BJ (cell line): Measurements from ENCODE around the gene RPS5. TPM values are rescaled to one million over a fixed set of nuclear protein-coding genes. Genes with fewer than 3 reads are reported as not detected.

ENCODE experiments used
- CTCF ChIA-PET: fragments of 350-600 bp; formaldehyde crosslinking; extraction: SDS; loops from one replicate; lab custom pipeline; 2021; ENCODE audit warnings: antibody characterized with exemption, inconsistent platforms; lab: Yijun Ruan, JAX
- POLR2A ChIA-PET: fragments of 300-600 bp; sonication (Branson Sonifier 250); formaldehyde crosslinking; extraction: SDS; loops from one replicate; lab custom pipeline; 2021; ENCODE audit warnings: antibody characterized with exemption; lab: Charles Lee
- DNase-seq: peaks from one replicate; pipeline ENCODE4 v3.0.0-alpha.2; 2011; ENCODE audit warnings: low read depth
- H3K27me3 ChIP-seq: 2 replicates; pipeline ENCODE4 v1.6.0; 2011; ENCODE audit warnings: low read length; ENCODE audit not compliant: control insufficient read depth, insufficient read depth
- H3K36me3 ChIP-seq: 2 replicates; pipeline ENCODE4 v1.5.1; 2011; ENCODE audit warnings: low read length; ENCODE audit not compliant: control insufficient read depth, insufficient read depth
- H3K4me3 ChIP-seq: 2 replicates; pipeline ENCODE4 v1.5.1; 2011; ENCODE audit warnings: low read depth, mild to moderate bottlenecking, control low read depth, low read length
- CTCF ChIP-seq: IDR thresholded peaks from 2 replicates; pipeline ENCODE4 v1.5.1; 2011; ENCODE audit warnings: low read depth, mild to moderate bottlenecking, control low read depth, inconsistent platforms, low read length, moderate library complexity; ENCODE audit not compliant: insufficient read depth
- polyA plus RNA-seq: library from polyadenylated mRNA; depleted of rRNA; stranded (reverse); fragments of >200 nt; gene quantifications from 2 replicates; pipeline ENCODE4 v1.2.3, GENCODE V29; 2011

RPS5 gene
- polyA plus RNA-seq, 1 experiment = 3,326 TPM

- no peaks in the 10 kb centered on the region for H3K27me3 ChIP-seq
- no peak overlapping the region for H3K4me3 ChIP-seq
- no peak for DNase-seq
- TF ChIP-seq CTCF = no peak
- ChIA-PET POLR2A (no interaction called here), CTCF (interaction anchor here (1.7 kb wide), 1 partner anchor 9 kb away, joined by 4 read pairs; no protein-coding TSS in a partner anchor)
- H3K36me3 ChIP-seq = no peaks in the 10 kb centered on the region
Observed at GRCh38 chr19:58366585-58367430, 20.3 kb upstream of the RPS5 start.

- CTCF ChIA-PET = no interaction called here
- no peak for TF ChIP-seq CTCF
Observed at GRCh38 chr19:58367698-58368454, 19.2 kb upstream of the RPS5 start.

GRCh38 chr19:58368561-58369360 is 18.3 kb upstream of the RPS5 start:
- Histone ChIP-seq H3K4me3 (no peak overlapping the region), H3K27me3 (no peaks in the 10 kb centered on the region), H3K36me3 (no peaks in the 10 kb centered on the region)
- TF ChIP-seq CTCF = no peak
- CTCF ChIA-PET = no interaction called here
- no peak for DNase-seq
- POLR2A ChIA-PET = no interaction called here

More at GRCh38 chr19:58367698-58368454, 19.2 kb upstream of the RPS5 start:
- no peak for DNase-seq
- POLR2A ChIA-PET = no interaction called here
- no peaks in the 10 kb centered on the region for H3K27me3 ChIP-seq
- no peaks in the 10 kb centered on the region for H3K36me3 ChIP-seq
- no peak overlapping the region for H3K4me3 ChIP-seq

DNA sequence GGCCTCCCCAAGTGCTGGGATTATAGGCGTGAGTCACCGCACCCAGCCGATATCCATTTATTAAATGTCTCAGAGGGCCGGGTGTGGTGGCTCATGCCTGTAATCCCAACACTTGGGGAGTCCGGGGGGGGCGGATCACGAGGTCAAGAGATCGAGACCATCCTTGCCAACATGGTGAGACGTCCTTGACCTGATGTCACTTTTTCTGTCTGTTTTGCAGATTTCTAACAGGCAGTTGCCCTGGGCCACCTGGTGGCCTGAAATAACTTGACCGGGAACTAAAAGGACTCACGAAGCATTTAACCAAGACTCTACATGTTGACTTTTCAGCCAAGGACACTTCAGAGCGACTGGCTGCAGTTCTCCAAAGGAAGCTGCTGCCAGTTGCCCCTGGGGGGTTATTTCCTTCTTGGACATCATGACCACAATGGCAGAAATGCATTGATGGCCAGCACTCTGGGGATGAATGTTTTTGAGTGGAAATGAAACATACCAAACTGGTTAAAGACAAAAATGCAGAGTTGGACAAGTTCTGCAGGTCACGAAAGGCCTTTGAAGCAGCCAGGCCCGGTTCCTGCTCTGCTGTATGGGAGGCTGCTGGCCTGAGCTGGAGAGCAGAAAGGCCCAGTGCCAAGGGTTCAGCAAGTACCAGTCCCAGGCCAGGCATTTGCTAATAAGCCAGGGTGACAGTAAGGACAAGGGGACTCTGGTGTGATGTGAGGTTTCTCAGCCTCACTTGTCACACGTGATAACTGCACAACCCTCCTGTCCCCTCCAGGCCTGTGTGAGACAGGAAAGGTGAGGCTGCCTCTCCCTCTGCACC is 14.5 kb upstream of the RPS5 start:
- H3K4me3 ChIP-seq = no peak overlapping the region
- ChIA-PET POLR2A (no interaction called here), CTCF (no interaction called here)
- H3K27me3 ChIP-seq = no peaks in the 10 kb centered on the region
- no peak for DNase-seq
- H3K36me3 ChIP-seq = no peaks in the 10 kb centered on the region
- TF ChIP-seq CTCF = no peak
